ENCODE measurements around the gene NCOA5.

Gene NCOA5

DNA sequence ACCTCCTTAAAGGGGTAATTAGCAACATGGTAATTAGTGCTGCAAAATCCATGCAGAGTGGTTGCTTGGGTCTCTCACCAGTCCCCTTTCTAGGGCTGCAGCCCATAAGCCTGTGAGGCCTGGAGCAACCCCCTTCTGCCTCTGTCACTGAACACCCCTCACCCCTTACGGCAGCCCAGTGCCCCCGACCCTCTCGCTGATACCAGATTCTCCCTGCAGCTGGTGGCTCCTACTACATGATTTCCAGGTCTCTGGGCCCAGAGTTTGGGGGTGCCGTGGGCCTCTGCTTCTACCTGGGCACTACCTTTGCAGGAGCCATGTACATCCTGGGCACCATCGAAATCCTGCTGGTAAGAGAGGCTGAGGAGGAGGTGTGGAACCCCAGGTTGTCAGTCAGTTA, 52.7 kb downstream of the NCOA5 start:
- no peak for DNase-seq (ENCODE audit: low spot score)

DNA sequence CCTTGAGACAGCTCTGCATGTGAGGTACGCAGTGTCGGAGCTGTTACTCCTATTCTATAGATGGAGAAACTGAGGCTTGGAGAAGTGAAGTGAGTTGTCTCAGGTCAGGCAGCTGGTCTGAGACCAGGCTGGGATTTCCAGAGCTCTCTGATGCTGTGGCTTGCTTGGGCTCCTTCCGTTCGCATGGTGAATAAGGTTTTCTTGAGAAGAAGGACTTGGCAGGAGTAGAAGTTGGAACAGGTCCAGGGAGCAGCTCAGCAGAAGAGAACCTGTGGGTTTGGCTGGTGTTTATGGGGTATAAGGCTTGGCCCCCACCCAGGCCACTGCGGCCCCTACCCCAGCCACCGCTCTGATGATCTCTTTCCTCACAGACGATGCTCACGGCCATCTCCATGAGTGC, 53.4 kb downstream of the NCOA5 start:
- DNase-seq (ENCODE audit: low spot score), result no peak

DNA sequence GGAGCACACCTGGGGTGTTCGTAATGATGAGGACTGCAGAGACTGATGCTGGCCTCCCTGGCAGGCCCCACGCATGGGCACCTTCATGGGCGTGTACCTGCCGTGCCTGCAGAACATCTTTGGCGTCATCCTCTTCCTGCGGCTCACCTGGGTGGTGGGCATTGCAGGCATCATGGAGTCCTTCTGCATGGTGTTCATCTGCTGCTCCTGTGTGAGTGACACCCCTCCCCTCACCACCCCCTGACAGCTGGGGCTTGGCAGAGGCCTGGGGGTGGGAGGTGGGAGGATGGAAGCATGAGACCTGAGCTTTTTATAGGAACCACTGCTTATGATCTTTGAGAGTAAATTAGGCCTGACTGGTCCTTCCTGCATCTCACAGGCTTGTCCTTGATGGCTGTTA, 54.0 kb downstream of the NCOA5 start:
- no peak for DNase-seq (ENCODE audit: low spot score)

DNA sequence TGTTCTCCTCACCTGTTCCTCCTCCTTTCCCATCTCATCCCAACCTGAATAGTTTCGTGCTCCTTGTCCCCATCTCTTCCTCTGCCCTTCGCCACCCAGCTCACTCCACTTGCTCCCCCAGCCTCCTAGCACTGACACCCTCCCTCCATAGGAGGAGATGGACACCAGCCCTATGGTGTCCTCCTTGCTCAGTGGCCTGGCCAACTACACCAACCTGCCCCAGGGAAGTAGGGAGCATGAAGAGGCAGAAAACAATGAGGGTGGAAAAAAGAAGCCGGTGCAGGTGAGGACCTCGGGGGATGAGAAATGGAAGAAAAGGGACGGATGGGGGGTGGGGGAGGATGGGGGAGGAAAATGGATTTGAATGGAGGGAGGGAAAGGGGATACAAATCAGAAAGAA, 54.5 kb downstream of the NCOA5 start:
- no peak for DNase-seq (ENCODE audit: low spot score)

DNA sequence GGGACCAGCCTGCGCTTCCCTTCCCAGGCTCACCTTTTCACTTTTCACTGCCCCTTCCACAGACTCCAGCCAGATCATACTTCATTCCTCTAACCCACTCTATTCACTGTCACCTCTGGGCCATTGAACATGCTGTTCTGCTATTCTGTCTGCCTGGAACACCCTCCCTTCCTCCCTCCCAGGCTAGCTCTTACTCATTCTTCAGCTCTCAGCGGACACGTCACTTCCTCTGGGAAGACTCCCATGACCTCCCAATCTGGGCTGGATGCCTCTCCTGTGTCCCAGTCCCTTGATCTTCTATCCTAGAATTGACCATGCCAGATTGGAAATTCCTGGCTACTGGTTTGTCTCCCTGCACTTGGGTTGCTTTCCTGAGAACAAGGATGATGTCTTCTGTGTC, 55.7 kb downstream of the NCOA5 start:
- DNase-seq (ENCODE audit: low spot score), result no peak

DNA sequence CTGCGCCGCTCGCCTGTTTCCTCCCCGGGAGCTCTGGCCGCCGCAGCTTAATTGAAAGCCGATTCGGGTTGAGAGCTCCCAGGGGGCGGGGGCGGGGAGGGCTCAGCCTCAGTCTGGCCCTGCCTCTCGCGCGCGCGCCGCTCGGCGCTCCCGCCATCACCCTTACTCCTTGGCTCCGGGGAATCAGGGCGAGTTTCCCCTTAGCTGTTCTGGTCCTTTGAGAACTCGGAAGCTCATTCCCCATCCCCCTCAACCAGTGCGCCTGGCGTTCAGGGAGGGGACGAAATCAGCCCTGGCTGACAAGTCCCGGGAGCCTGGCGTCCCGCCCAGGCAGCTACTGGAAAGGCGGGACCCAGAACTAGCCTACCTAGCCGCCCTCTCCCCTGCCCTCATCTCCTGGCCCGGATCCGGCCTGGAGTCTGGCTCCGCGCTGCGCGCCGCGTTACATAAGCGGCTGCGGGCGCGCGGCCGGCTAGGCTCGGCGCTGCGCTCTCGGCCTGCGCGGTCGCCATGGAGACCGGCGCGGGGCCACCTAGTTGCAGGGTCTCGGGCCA, 58.0 kb downstream of the NCOA5 start:
- DNase-seq (ENCODE audit: low spot score), result peak; percentile 36

DNA sequence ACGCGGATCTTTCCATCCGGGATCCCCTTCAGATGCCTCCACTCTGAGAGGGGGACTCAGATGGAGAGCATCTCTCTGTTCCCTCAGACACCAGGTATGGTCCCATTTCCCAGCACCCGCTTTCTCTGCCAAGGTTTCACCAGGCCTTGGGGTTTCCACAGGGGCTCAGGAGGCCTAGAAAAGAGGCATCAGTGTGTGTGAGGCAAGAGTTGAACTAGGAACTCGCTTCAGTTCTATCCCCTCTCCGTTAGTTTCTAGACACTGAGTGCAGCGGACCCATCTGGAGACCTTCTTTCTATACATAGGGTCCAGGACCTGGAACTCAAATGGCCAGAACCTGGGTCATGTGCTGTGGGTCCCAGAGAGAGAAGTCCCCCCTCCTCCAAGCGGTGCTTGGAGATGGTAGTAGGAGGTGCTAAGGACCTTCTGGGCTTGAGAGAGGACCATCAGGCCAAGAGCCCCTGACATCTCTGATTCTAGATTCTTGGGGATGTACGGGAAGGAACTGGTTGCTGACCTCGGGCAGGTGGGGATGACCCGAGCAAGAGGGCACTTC, 58.7 kb downstream of the NCOA5 start:
- no peak for DNase-seq (ENCODE audit: low spot score)

DNA sequence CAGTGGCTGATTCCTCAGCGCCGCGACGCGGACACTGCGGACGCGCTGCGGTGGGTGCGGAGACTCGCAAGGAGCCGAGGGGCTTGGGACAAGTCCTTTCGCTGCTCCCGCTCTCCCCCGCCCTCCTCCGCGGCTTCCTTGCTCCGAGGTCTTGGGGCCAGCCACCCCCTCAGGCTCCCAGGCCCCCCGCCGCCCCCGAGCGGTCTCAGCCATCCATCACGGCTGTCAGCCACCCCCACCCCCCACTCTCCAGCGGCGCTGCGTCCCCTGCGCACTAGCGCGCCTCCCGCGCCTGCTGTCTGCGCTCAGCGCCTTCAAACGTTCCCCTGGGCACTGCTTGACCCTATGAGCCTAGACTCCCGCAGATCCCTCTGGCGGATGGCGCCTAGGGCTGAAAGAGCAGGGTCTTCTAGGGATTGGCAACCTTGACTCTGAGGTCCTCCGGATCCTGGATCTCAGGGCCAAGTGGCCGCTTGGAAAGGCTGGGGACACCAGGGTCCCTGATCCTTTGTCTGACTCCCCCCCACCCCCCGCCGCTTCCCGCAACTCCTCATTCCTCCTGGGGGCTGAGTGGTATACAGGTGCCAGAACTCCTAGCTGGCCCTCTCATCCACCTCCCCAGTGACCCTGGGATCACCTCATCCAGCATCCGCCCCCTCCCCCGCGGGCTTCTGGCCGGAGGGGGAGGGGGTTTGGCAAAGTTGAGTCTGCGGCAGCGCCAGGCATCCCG, 59.3 kb downstream of the NCOA5 start:
- no peak for DNase-seq (ENCODE audit: low spot score)

DNA sequence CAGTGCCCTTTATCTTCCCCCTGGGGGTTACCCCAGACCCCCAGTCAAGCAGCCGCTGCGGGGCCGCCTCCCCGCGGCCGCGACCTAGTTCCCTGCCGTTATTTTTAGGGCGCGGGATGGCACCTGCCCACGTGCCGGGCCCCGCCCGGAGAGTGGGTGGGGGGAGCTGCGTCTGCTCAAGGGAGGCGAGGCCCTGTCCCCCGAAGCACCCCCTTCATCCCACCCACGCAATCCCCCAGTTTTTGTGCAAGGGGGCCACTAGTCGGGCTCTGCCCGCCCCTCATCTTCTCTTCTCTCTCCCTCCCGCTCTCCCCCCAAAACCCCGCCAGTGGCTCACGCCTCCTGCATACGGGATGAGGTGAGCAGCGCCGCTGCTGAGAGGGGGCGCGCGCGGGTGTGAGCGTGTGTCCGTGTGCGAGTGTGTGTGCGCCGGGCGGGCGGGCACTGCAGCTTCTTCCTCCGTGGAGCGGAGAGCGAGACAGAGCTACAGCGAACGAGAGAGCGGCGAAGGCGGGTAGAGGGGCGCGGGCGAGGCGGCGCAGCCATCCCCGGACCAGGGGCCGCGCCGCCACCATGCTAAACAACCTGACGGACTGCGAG, 60.9 kb downstream of the NCOA5 start, which contains the start of gene SLC12A5:
TSS of gene SLC12A5 (plus strand) at position 444 of the 600 bp plus-strand sequence. CDS start at position 574, 130 bp downstream.
- no peak for DNase-seq (ENCODE audit: low spot score)

DNA sequence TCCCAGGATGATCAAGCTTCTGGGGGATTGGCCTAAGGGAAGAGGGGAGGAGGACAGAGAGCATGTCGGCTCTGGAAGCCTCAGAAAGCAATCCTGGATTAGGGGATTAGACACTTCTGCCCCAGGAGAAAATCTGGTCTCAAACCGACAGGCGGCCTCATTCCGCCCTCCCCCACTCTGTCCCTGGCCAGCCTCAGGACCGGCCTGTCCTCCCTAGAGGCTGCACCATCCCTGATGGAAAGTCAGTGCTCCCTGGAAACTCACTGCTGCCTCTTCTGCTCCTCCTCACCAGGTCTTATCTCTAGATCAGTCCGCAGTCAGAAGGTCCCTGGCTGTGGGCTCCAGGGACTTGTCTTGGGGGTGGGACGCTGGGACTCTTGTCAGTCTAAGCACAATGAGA, 61.7 kb downstream of the NCOA5 start:
- DNase-seq (ENCODE audit: low spot score), result no peak

DNA sequence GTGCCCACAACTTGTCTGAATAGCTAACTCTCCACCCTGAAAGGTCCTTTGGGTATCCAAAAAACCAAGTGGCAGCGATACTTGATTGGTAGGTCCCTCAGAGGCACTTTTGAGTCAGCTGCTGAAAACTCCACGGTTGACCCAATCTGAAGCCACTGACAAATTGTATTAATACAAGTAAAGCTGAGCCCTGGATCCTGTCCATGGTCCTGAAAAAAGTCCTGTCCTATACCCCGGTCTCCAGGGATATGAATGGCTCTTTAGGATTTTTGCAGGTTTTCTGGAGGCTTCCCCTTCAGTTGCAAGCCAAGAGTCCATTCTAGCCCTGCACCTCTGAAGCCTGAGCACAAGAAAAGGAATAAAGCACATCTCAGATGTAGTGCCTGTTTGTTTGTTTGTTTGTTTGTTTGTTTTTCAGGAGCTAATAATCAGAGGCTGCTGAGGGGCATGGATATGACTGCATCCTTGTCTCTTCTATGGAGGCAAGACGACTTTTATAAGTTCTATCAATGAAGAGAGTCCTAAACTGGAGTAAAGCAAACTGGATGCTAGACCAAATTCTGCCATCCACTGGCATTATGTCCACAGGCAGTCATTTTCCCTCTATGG, 62.4 kb downstream of the NCOA5 start:
- DNase-seq (ENCODE audit: low spot score), result peak; percentile 73

DNA sequence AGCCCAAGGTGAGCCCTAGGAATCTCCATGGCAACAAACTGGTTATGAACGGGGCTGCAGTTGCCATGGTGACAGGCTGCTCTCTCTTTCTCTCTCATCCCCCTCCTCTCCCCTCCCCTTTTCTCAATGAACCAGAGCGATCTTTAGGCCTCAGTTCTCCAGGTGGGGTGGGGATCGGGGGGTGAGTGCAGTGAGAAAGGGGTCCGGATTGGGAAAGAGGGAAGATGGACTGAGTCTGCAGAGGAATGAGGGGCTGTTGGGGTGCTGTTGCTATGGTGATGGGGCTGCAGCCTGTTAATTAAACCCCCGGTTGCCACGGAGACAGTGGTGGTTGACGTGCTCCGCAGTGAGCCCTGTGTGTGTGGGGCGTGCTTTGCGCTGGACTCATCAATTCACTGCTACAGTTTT, 64.4 kb downstream of the NCOA5 start:
- no peak for DNase-seq (ENCODE audit: low spot score)

DNA sequence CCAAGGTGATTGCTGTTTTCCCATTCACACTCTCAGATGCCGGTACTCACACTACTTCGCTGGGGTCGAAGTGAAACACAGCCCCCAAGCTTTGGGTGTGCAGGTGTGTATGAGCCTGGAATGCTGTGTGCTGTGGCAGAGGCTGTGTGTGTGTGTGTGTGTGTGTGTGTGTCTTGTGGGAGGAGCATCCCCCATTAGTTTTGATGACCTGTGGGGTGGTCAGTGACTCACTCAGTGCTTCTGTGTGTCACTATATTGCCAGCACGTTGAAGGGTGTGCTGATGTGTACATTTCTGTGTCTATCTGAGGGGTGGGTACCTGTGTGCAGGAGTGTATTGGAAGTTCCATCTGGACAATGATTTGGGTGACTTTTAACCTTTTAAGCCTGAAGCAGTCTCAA, 65.8 kb downstream of the NCOA5 start:
- DNase-seq (ENCODE audit: low spot score), result no peak

DNA sequence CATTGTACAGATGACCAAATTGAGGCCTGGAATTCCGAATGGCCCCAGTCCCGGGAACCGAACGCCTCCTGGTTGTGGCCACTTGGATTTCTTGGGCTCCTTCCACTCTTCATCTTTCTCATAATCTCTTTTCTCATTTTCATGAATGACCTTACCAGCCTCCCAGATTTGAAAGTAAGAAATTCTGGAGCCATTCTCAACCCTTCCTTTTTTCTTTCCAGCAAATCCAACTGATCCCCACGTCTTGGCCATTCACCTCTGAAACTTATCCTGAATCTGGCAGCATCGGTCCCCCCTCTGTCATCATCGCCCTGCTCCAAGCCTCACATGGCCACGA, 66.6 kb downstream of the NCOA5 start:
- DNase-seq (ENCODE audit: low spot score), result no peak

DNA sequence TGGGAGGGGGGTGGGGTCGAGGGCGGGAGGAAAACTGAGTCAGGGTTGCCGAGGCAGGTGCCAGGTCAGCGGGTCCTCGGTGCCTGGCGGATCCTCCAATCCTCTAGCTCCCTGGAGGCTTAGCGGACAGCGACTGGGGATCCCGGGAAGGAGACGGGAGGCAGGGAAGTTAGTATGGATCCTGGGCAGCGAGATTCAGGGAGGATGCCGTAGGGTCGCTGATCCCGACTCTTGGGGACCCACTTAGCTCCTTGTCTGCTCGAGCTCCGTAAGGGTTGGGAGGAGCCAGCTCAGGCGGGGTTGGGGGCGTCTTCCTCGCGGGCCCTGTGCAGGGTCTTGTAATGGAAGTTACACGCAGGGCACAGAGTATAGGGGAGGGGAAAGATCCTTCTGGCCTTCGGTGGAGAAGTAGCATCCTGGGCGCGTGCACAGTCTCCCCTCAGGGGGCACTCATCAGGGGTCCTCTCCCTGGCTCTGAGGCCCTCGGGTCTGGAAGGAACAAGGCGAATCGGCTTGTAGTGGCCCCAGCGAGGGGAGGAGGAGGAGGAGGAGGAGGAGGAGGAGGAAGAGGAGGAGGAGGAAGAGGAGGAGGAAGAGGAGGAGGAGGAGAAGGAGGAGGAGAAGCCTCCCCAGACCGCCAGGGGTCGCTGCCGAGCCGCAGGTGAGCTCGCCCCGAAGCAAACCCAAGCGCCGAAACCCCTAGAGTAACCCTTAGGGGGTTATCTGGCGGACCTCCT, 67.2 kb downstream of the NCOA5 start:
- DNase-seq (ENCODE audit: low spot score), result peak; percentile 58

DNA sequence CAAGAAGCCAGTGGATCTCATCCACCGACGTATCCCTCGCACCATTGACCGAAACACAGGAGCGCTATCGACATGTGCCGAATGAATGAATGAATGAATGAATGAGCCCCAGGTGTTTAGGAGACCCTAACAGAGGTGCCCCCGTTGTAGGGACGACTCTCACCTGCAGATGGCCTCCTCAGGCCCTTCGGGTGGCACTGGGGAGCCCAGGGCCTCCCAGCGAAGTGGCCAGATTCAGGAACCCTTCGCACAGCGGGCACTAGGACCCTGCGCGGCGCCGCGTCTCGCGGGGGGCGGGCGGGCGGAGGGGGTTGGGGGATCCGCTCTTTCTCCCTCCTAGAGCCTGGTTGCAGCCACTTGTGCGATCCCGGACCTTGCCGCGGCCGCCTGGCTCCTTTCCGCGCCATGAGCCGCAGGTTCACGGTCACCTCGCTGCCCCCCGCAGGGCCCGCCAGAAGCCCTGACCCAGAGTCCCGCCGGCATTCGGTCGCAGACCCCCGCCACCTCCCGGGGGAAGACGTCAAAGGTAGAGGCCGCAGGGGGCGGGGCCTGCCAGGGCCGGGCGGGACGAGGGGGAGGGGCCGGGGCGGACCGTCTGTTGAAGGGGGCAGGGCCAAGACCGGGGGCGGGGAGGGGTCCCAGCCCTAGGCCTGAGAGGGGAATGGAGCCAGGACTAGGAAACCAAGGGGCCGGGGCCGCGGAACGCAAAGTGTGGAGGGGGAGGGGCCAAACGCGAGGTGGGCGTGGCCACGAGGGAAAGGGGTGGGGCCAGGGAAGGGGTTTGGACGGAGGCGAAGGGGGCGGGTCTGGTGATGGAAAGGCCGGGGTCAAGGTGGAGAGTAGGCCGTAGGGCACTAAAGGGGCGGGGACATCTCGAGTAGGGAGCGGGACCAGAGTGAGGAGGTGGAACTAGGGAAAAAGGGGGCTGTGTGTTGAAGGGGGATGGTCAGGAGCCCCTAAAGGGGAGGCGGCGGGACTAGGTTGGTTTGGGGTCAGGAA, 68.1 kb downstream of the NCOA5 start:
- DNase-seq (ENCODE audit: low spot score), result peak; percentile 49

DNA sequence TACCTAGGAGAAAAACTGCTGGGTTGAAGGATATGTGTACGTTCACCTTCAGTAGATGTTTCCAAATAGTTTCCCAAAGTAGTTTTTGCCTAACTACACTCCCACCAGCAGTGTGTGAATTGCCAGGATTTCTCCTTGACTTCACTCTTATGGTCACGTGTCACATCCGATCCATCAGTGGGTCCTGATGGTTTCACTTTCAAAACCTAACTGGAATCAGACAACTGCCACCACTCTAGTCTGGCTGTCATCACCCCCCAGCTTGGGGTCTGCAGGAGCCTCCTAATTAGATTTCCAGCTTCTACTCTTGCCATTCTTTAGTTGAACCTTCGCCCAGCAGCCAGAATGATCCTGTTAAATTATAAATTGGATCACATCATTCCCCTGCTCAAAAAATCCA, 69.2 kb downstream of the NCOA5 start:
- DNase-seq (ENCODE audit: low spot score), result no peak

DNA sequence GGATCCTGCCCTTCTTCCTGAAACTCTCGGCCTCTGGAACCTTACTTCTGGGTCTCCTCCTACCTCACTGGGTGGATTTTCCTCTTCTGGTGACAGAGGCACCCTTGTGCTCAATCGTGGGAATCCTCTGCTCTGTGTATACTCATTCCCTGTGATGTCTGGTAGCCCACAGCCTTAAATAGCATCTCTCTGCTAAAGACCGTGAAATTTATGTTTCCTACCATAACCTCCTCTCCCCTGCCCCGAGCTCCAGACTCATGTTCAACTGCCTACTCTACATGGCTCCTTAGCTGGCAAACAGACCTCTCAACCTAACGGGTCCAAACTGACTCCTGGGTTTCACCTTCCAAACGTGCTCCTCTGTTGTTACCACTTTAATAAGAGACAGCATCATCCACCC, 71.2 kb downstream of the NCOA5 start:
- no peak for DNase-seq (ENCODE audit: low spot score)

DNA sequence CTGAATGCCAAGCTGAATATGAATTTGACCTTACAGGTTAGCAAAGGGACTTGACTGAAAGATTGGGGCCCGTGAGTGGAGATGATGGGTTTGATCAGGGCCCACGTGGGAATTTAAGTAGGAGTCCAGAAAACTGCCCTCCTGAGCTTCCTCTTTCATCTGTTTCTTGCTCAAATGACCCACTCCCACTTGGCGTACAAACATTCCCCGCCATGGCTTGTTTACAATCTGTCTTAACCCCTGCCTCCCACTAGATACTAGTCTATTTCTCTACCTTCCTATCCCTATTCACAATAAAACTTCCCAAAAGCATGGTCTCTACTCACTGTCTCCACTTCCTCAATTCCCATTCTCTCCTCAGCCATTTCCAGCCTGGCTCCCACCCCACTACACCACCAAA, 71.7 kb downstream of the NCOA5 start:
- no peak for DNase-seq (ENCODE audit: low spot score)

DNA sequence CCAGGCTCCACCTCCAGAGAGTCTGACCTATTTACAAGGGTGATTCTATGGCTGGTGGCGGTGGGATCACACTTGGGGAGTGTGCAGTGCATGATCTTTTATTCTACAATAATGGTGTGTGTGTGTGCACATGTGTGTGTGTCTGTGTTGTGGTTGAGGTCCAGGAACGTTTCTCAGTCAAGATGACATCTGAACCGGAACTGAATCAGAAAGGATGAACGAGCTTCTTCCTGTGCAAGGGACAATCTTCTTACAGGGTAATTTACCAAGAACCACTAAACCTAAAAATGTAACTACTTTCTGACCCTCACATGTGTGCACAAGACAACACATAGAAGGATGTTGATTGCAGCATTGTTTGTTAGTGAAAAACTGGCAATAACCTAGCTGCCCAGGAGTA, 72.5 kb downstream of the NCOA5 start:
- DNase-seq (ENCODE audit: low spot score), result no peak

Measured in AG20443 (cell line).